Skeletal muscle cell (primary cell): ENCODE data around the gene CCDC136.

Experiments used
- DNase-seq: peaks from one replicate; pipeline ENCODE4 v3.0.0-alpha.2; 2010; ENCODE audit warnings: low read depth
- H3K4me3 ChIP-seq: 2 replicates; pipeline ENCODE4 v1.5.1; 2011; ENCODE audit warnings: low read depth, mild to moderate bottlenecking, control low read depth, low read length, moderate library complexity

CCDC136 gene

DNA sequence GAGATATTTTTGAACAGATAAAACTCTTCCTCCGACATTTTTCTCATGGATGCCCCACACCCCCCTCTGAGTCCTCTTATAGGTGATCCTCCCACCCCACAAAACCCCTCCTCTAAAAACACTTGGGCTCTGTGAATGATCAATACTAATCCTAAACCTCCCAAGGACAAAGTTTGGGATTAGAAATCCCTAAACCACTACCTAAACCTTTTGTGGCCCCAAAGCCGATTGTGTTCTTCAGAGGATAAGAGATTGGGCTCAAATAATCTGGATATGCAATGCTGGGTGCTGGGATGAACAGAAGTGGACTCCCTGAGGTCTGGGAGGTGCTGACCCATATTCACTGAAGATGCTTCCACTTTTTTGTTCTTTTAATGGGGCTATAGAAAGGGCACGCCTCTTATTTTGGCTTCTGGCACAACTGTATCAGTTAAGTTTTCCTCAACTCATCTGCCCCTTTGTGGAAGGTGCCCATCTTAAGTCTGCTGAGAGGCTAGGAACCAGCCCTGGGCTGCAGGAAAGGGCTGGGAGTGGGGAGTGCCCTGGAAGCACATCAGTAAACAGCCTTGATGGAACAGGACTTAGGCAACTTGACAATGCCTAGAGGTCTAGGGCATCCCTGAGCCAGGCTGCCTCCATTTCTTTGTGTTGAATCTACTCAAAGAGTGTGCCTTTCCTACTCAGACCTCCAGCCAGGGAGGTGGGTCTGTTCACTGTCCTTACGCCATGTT lies 15.9 kb upstream of the CCDC136 start, which contains the start of gene OPN1SW:
OPN1SW (minus strand) TSS at position 51 of the 731 bp plus-strand sequence; CDS start at position 38, 13 bp downstream.
- DNase-seq: no peak
- H3K4me3 ChIP-seq: no peak within 1 kb of the TSS

DNA sequence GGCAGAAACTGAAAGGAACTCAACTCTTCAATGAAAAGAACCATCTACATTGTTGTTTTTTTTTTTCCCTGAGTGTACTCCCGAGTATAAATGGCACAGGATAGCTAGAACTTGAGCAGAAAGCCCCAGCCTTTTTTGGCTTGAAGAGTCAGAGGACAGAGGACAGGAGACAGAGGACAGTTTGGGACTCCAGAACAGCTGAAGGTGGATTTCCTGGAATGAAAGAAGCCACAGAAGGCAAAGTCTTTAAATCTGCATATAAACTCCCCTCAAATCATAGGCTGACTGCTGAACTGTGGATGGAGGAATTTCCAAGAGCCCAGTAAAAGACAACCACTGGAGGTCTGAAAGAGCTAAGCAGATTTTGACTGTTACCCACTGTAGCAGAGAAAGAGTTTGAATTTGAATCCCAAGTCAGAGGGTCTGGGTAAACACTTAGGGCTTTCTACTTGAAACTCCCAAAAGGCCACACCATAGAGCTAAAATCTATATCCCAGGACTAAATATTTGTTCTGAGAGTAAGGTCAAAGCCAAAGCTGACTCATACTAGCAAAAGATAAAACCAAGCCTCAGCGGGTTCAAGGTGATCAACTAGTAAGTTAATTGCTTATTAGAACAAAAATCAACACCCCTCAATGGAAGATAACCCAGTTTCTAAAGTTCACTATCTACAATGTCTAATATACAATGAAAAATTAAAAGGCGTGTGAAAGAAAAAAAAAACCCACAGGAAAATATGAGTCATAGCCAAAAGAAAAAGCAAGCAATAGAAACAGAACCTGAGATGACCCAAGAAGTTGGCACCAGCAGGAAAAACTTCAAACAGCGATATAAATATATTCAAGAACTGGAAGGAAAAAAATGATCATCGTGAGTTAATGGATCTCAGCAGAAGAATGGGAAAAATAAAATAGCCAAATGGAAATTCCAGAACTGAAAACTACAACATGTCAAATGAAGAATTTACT lies 14.3 kb upstream of the CCDC136 start:
- H3K4me3 ChIP-seq: no peak overlapping the region

DNA sequence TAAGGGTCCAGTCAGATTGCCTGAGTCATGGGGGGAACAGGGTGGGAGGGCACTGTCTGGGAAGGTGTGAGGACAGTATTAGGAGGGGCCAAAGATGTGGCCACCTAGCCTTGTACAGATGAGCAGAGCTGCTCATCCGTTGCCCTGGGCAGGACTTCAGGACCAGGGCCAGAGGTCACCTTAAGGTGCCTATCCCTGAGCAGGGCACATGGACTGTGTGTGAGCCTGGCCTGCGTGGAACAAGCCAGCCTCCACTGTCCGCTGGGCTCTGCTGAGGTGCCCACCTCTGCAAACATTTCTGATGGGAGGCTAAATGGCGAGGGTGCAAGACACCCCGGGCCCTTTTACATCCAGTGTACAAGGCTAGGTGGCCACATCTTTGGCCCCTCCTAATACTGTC lies 12.8 kb upstream of the CCDC136 start:
- no peak overlapping the region for H3K4me3 ChIP-seq
- DNase-seq: no peak

More for the DNA sequence above, 14.3 kb upstream of the CCDC136 start:
- no peak for DNase-seq

DNA sequence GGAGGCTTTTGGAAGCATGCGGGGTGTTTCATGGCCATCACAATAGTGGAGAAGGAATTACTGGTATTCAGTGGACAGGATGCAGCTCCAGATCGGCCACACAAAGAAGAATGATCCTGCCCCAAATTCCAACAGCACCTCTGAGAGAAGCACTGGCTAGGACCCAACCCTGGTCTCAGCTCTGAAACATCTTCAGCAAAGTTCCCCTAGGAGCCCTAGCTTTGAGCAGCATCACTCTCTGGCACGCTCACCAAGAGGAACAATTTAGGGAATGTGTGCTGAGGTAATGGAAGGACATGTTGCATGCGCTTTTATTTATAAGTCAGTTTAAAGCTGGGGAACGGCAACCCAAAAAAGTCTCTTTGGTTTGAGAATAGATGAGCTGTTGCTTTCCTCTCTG lies 10.6 kb upstream of the CCDC136 start:
- DNase-seq: peak; percentile 49
- H3K4me3 ChIP-seq: no peak overlapping the region

DNA sequence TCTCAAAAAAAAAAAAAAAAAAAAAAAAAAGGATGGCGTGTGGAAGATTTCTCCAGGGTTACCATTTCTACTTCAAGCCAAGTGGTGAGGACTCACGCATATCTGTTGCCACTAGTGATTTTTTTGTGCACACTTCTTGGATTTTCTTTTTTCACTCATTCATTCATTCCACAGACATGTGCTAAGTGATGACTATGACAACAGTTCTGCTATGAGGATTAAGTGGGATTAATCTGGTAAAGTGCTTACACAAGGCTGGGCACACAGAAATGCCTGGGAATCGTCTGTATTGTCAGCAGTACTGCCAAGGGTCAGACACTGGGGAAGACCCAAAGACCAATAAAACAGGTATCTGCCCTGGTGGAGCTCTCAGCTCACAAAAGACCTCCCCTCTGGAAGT lies 9.9 kb upstream of the CCDC136 start:
- no peak overlapping the region for H3K4me3 ChIP-seq
- no peak for DNase-seq

DNA sequence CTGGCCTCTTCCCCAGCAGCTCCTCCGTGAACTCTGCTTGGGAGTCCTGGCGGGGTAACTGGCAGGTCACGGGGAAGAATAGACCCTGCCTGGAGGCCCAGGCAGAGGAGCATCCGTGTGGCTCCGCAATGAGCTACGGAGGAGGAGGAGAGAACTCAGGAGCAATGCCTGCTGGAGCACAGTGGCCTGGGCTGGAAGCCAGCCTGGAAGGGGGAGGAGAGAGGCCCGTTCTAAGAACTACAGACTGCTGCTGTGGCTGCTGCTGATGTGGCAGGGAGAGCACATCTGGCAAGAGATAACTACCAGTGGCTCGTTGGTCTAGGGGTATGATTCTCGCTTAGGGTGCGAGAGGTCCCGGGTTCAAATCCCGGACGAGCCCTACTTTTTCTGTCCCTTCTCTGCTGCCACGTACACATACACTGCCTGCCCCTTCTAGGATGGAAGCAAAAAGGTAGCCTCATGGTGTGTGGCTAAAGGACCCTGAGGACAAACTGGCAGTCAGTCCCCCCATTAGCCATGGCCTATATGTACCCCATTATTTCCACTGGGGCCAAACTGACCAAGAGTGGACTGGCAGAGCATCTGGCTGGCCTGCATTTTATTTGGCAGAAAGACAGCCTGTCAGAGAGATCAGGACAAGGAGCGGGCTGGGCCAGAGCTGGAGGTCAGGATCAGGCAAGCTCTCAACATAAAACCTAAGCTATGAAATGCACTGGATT lies 8.5 kb upstream of the CCDC136 start:
- DNase-seq: peak; percentile 59
- no peak overlapping the region for H3K4me3 ChIP-seq

DNA sequence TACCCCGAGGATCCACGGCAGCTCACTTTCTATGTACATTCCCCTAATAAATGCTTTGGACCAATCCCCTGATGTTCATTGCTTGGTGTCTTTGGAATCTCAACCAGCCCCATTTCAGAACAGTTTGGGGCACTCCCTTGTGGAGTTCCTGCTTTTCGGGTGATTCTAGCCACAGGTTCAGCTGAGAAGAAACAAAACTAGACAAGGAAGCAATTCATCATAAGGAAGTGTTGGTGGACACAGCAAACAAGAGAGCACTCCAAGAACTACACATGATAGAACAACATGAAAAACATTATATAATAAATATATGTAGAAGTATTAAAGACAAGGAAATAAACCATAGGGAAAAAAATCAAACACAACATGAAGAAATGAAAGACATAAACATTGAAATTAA lies 6.0 kb upstream of the CCDC136 start:
- no peak for DNase-seq
- no peak overlapping the region for H3K4me3 ChIP-seq

DNA sequence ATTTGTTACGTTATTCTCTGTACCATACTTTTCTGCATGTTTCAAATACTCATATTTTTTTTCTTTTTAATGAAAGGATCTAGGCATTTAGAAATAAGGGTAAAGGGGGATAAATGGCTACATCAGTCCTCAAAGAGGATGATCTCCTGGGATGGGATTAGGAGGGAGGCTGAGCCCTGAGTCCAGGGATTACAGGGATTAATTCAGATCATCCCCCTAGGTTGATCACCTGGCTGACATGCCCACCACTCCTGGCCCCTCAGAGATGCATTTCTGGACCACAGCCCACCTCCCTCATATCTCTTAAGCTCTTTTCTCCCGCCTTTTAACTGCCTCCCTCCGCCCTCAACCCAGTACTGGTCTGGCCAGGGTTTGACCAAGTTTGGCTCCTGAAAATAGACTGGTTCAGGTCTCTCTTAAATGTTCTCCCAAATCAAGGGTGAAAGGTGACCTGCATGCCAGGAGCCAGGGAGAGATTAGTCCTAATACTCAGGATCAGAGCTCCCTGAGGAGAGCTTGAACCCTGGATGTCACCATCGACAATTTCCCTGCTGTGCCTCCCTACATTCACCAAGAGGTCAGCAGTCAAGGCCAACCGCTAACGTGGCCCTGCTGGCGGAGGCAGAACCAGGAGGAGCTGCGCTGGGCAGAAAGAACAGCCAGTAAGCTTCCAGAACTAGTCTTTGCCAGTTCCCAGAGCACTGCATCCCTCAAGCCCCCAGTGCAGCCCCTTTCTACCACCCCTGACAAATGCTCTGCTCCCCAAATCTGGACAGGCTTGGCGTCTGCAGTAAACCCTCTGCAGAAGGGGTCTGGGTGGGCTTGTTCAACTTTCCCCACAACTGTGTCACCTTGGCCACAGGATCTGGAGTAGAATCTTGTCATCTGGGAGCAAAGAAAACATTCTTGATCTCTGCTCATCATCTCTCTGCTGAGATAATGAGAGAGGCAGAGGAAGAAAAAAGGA lies 3.0 kb upstream of the CCDC136 start:
- DNase-seq: no peak

DNA sequence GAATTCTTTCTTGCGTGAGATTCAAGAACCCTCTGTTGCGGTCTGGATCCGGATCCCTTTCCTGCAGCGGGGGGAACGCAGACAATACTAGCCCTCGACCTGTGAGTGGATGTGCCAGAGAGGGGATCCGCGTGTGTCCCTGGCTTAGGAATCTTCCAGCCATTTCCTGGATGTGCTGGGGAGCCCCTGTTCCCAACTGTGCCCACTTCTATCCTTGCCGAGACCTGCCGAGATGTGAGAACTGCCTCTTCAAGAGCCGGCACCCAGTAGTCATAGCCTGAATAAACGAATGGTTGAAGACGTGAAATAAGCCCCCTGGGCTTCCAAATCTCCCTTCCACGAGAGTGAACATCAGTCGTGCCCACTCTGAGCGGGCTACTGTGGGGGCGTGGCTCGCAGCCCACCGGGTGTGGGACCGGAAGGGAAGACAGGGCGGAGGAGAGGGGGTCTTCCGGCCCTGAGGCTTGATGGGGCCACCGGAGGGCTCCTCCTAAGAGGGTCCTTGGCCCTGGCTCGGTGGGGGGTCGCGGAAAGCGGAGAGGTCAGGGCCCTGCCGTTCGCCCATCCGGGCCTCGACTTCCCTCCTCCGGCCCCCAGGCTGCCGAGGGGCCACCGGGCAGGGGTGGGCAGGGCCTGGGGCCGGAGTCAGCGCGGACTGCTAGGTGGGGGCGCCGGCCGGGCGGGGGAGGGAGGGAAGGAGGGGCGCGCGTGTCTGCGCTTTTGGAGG lies 1.3 kb upstream of the CCDC136 start:
- DNase-seq: no peak

More for the DNA sequence above, 3.0 kb upstream of the CCDC136 start:
- no peak overlapping the region for H3K4me3 ChIP-seq

DNA sequence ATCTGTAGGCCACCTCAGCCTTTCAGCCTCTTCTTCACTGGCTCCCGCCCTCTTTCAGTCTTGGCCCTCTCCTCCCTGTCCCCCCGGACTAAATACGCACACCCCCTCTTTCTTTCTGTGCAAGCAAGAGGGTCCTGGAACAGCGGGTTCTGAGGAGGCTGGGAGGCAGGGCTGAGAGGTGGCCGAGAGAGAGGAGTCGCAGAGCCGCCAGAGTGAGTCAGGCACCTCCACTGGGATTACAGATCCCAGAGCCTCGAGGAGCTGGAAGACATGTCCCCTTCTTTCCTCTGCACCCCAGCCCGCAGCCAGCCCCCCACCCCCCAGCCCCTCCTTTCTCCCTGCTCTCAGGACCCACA lies 182 bp downstream of the CCDC136 start:
- no peak for DNase-seq
- H3K4me3 ChIP-seq: peak overlapping the region; percentile 79

More for the DNA sequence above, 1.3 kb upstream of the CCDC136 start:
- peak overlapping the region; percentile 79 for H3K4me3 ChIP-seq

DNA sequence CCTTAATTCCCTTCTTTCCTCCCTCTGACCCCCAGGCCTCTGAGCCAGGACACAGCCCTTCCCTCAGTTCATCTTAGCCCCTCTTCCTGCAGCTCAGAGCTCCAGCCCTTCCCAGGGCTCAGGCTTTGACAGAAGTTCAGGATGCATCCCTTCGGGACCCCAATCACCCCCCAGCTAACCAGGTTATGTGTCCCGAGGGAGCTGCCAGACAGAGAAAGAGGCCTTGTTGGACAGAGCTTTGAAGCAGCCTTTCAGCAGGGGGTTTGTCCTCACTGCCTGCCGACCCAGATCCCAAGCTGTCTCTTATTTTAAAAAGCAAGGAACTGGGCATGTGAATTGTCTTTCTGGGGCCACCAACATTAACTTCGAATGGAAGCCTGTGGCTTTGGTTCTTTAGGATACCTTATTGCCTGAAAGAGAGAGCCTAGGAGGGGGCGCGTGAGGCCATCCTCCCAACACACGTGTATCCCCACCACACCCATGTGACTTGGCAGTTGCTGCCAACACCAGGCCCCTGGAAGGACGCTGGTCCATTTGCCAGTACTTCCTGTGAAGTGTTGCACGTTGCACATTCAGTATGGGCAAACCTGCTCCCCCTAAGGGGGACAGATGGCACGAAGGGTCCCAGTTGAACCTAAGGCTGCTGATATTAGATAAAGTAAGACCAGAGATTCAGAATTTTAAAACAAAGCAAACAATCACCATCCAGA lies 858 bp downstream of the CCDC136 start:
- DNase-seq: no peak
- H3K4me3 ChIP-seq: peak overlapping the region; percentile 79

DNA sequence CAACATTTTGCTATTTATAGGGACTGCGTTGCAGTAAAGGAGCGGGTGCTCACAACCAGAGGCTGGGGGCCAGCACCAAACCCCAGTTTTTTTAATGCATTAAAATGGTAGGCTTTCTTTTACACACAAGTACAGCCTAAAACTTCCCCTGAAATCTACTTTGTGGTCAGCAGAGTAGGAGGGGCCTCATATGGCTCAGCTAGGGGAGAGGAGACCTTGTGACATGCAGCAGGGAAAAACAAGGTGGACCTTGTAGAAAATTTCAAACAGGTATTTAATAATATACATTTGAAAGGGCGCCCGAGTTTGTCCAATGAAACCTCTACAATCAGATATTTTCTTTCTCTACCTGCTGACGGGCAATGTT lies 1.4 kb downstream of the CCDC136 start:
- H3K4me3 ChIP-seq: no peak overlapping the region
- no peak for DNase-seq

DNA sequence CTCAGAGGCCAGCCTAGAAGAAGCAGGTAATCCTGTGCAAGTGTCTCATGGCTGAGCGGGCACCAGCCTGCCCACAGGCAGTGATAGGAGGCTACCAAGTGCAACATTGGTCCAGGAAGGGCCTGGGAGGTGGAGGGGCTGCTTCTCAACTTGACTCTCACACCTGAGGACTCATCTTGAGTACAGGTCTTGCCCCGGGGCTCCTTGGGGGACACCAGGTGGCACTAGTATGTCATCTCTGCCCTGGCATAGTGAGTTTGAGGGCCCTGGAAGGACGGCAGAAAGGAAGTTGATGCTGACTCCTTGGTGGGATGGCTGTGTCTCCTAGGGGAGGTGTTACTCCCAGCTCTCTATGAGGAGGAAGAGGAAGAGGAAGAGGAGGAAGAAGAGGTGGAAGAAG lies 2.3 kb downstream of the CCDC136 start:
- DNase-seq: no peak
- no peak overlapping the region for H3K4me3 ChIP-seq

DNA sequence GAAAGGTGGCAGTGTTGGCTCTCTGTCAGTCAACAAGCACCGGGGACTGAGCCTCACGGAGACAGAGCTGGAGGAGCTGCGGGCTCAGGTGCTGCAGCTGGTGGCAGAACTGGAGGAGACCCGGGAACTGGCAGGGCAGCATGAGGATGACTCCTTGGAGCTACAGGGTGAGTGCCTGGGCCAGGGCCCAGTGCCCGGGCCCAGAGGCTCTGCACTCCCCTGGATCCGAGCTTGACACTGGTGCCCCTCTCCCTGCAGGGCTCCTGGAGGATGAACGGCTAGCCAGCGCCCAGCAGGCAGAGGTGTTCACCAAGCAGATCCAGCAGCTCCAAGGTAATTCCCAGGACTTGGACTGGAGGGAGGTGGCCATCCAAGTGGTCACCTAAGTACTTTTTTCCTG lies 2.7 kb downstream of the CCDC136 start:
- H3K4me3 ChIP-seq: no peak overlapping the region
- no peak for DNase-seq

DNA sequence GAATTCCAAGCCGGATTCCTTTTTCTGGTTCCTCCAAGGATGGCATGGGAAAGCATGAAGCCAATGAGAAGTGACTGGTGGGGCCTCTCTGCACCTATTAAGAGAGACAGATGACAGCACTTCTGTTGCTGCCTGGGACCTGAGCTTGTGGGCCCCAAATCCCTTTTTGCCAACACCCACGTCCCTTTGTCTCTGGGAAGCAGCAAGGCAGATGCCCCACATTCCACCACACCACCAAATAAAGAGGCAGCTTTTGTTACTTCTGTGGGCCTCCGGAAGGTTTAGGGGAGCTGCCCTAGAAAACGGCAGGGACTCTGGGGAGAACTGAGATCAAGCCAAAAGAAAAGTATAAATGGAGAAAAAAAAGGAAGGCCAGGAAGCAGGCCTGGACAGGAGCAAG lies 3.4 kb downstream of the CCDC136 start:
- H3K4me3 ChIP-seq: no peak overlapping the region
- no peak for DNase-seq

DNA sequence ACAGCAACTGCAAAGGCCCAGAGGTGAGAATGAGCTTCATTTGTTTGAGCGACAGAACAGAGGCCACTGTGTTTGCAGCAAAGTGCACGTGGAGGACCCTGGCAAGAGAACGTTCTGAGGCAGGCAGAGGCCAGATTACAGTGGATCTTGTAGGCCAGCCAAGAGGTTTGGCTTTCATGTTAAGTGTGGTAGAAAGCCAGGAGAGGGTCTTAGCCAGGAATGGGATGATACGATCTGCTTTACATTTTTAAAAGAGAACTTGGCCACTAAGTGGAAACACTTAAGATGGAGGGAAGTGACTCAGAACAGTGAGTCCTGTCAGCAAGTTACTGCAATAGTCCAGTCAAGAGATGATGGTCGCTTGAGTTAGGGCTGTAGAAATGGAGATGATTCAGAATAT lies 4.6 kb downstream of the CCDC136 start:
- H3K4me3 ChIP-seq: no peak overlapping the region
- peak; percentile 51 for DNase-seq

DNA sequence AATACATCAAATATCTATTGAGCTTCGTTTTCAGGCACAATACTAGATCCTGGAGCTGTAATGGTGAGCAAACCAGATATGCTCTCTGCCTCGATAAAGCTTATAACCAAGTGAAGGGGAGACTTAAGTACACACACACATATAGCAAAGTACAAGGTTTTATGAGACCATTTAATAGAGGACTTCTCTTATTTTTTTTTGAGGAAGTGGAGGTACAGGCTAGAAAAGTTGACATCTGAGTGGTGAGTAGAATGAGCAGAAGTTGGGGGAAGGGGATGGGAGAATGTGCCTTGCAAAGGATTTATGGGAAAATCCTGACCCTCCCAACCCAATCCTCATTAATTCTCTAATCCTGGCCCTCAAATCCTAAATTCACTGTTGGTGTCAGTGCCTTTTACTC lies 7.7 kb downstream of the CCDC136 start:
- no peak overlapping the region for H3K4me3 ChIP-seq
- no peak for DNase-seq

DNA sequence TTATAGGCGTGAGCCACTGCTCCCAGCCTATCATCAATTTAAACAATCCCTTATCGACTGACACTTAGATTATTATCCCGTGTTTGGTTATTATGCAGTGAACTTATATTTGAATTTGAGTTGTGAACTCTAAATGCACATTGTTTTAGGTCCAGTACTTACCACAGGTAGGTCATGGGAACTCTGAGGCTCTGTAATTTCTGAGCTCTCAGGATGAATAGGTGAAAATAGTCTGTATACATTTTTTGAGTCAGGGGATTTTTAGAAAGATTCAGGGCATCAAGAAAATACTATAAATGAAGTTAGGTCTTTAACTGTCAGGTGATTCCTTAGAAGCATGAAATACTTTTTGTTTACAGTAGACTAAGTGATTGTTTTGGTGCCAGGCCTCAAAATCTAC lies 8.8 kb downstream of the CCDC136 start:
- no peak for DNase-seq

More for the DNA sequence above, 8.8 kb downstream of the CCDC136 start:
- no peak overlapping the region for H3K4me3 ChIP-seq
